ENCODE results near the gene PKD1. TPM values are rescaled to one million over a fixed set of nuclear protein-coding genes. Genes with fewer than 3 reads are reported as not detected.

Gene PKD1
- total and polyA plus RNA-seq, 2 of the 13 experiments (the other 11 are each of a cell fraction or from before 2014, with no cell fraction given): 22.1 to 23.0 TPM

- TF ChIP-seq ZNF512B (CRISPR knock-in tag; IDR thresholded peaks at IDR 0.05; ENCODE audit: borderline replicate concordance) (no peak), NR2F6 (IDR thresholded peaks at IDR 0.05) (no peak), NR2F6 (CRISPR knock-in tag; IDR thresholded peaks at IDR 0.05) (peak; percentile 41; the same call in 1 of the 2 replicates), ZNF33B (CRISPR knock-in tag; IDR thresholded peaks at IDR 0.05) (no peak), MTF2 (CRISPR knock-in tag; IDR thresholded peaks at IDR 0.05; ENCODE audit: borderline replicate concordance) (no peak), SNAPC2 (CRISPR knock-in tag; IDR thresholded peaks at IDR 0.05) (peak; percentile 7; the same call in 1 of the 2 replicates), ZBTB2 (CRISPR knock-in tag; IDR thresholded peaks at IDR 0.05; ENCODE audit: low read depth) (peak; percentile 26; the same call in 1 of the 2 replicates), NPAS2 (CRISPR knock-in tag; IDR thresholded peaks at IDR 0.05; ENCODE audit: borderline replicate concordance) (no peak), KLF15 (CRISPR knock-in tag; IDR thresholded peaks at IDR 0.05; ENCODE audit: borderline replicate concordance) (no peak), UBTF (CRISPR knock-in tag; IDR thresholded peaks at IDR 0.05) (peak; percentile 88), ZNF556 (CRISPR knock-in tag; IDR thresholded peaks at IDR 0.05; ENCODE audit: borderline replicate concordance) (no peak), ZNF710 (CRISPR knock-in tag; IDR thresholded peaks at IDR 0.05; ENCODE audit: borderline replicate concordance) (0 out of 2 replicates have a peak, but pooled peaks have one; percentile 24), BRD4 (CRISPR knock-in tag; IDR thresholded peaks at IDR 0.05) (no peak), ISX (CRISPR knock-in tag; conservative IDR thresholded peaks at IDR 0.05) (no peak), MXI1 (IDR thresholded peaks at IDR 0.05; ENCODE audit: borderline replicate concordance, low read depth, low read length) (peak; percentile 66; the same call in 1 of the 3 replicates), MTA1 (CRISPR knock-in tag; IDR thresholded peaks at IDR 0.05; ENCODE audit: borderline replicate concordance) (no peak), KLF12 (CRISPR knock-in tag; IDR thresholded peaks at IDR 0.05; ENCODE audit: borderline replicate concordance) (0 out of 2 replicates have a peak, but pooled peaks have one; percentile 9), ZNF549 (CRISPR knock-in tag; IDR thresholded peaks at IDR 0.05) (no peak), NCOR1 (IDR thresholded peaks at IDR 0.05; ENCODE audit: borderline replicate concordance, low read length) (no peak; the same call in 1 of the 2 replicates), ATAD3A (CRISPR knock-in tag; IDR thresholded peaks at IDR 0.05) (no peak)
These were observed 12.4 kb upstream of the PKD1 start, which contains the start of gene RAB26 (continued) for GRCh38 chr16:2147981-2148671.
